Activated CD8-positive, alpha-beta memory T cell treated with anti-CD3 and anti-CD28 coated beads, Interleukin-2, amount 50 U/mL, for 1 hour (primary cell): ENCODE results near the gene SLC17A4.

ENCODE experiments used
- DNase-seq: peaks from one replicate; pipeline ENCODE4 v3.0.0-alpha.2; 2020; ENCODE audit errors: extremely low read depth

The SLC17A4 gene

DNA sequence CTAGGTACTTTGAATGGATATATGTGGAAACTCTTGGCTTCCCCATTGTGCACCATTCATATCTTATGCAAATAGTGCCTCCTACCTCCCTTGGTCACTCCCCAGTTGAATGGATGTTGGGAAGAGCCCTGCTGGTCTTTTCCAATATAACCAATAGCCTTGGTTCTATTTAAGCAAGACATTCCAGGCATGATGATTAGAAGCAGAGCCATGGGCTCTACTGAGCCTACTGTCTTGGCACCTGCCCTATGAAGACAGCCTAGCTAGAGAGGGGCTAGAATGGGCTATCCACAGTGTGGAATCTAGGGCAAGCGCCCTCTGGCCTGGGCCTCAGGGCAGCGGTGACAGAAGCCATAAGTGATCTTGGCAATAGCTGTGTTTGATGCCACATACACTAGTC, 61.7 kb downstream of the SLC17A4 start:
- no peak for DNase-seq

DNA sequence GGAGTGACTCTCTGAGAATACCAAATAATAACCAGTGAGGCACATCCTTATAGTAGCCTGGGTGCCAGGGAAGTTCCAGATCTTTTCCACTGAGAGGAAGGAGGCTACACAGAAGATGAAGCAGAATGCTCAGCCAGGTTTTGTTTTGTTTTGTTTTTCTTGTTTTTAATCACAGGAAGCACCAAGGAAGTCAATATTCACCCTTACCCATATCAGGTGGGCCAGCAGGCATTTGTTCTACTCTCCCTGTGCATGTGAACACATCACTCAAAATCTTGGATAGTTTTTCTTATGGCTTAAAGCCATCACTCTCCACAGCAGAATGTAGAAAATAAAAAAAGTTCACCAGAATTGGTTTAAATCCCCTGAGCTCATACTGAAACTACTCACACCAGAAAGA, 66.8 kb downstream of the SLC17A4 start:
- no peak for DNase-seq

DNA sequence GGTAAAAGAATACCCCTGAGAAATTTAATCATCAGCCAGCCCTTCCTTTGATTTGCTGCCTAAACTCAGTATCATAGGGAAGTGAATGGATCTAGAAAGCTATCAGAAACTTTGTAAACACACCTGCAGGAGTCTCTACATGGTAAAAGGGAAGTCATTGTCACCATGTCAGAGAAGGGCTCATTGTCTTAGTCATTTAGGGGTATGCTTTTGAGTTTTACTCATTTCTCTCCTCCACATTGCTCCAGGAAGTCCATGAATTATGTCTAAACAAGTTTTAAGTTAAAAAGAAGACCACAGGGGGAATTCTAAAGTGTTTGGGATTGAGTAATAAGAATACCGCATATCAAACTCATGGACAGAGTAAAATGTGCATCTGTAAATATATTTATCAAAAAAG, 74.8 kb downstream of the SLC17A4 start:
- DNase-seq, result no peak

DNA sequence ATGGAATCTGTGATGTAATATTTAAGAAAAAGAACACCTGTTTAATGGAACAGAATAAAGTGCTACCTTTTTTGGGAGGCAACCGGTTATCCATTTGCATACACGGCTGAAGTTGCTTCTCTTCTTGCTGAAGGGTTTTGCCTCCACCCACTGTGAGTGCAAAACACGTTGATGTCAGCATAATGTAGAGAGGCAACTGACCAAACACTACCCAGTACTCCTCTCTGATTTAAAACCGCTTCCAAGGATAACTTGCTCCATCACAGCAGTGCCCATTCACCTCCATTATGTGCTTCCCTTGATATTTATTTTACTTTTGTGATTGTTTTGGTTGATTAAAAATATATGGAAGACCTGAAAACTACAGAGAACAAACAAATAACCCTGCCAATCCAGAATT, 75.9 kb downstream of the SLC17A4 start:
- no peak for DNase-seq
